GM19463 (cell line): ENCODE results near the gene TMEM154.

Experiments used
- ATAC-seq: cut with Tn5 transposase; IDR thresholded peaks from one replicate; pipeline ENCODE4 v1.9.1; 2021; ENCODE audit warnings: mild to moderate bottlenecking, moderate library complexity; ENCODE audit not compliant: unreplicated experiment

Gene TMEM154

DNA sequence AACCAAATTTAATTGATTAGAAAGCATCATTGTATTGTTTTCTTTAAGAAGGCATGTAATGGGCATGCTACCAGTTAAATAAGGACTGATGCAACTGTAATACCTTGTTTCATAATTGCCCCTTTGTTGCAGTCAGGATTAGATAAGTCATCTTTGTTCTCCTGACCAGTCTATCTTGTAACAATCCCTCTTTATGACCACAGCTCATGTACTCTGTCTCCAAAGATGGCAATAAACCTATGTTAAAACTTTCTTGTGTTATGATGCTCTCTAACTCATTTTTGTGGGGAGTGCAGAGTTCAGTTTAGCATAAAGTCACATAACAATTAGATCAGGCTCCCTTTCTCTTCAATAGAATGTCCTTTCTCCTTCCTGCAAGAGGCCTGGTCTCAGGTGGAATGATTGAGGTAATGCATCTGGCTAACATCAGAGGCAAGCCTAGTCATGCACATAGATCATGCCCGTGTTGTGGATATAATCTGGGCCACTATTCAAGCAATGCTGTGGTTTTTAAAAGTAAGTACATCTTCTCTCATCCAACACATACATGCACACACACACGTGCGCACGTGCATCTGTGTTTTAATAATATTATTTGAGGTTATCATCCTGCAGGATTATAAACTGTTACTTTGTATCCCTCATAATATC, 45.6 kb downstream of the TMEM154 start:
- no peak for ATAC-seq

DNA sequence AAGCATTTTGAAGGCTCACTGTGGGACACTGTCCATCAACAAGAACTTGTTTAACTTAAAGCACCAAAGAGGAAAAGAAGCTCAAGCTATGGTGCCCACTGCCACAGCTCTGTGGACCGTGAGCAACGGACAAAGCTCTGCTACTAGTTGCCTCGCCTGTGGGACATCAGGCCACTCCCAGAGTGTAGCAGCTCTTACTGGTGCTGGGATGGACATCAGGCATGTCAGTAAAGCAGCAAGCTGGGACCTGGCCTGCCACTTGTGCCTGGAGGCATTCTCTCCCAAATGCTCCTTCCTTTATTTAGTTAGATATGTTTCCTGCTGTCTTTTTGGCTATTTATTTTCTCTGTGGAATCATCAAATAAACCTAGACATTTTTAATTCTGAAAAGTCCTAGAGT, 46.7 kb downstream of the TMEM154 start:
- ATAC-seq = no peak

GRCh38 chr4:152630324-152630723, 49.5 kb downstream of the TMEM154 start:
- no peak for ATAC-seq

DNA sequence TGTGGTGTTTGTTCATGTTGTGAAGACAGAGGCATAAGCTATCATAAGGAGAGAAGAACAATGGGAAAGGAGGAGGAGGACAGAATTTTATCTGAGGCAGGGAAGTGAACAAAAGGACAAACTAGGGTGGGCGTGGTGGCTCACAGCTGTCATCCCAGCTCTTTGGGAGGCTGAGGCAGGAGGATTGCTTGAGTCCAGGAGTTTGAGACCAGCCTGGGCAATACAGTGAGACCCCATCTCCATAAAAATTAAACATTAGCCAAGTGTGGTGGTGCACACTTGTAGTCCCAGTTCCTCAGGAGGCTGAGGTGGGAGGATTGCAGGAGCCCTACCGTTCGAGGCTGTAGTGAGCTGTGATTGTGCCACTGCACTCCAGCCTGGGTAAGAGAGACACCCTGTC, 49.9 kb downstream of the TMEM154 start:
- no peak for ATAC-seq

GRCh38 chr4:152628128-152628527, 51.7 kb downstream of the TMEM154 start:
- no peak for ATAC-seq

DNA sequence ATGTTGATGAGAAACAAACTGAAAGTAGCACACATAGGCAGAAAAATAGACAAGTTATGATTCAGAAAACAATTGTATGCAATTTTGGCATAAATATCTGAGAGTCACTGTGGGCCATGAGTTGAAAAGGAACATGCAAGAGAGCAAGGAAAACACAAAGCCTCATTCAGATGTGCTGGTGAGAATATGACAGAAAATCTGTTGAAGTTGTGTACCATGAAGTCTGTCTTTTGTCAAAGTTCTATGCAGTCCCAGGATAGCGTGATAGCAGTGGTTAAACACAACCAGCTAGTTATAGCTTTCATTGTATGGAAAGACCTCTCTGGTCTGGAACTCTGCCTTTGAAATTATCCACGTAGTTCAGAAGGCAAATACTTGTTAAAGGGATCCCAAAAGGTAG, 53.0 kb downstream of the TMEM154 start:
- ATAC-seq = no peak

DNA sequence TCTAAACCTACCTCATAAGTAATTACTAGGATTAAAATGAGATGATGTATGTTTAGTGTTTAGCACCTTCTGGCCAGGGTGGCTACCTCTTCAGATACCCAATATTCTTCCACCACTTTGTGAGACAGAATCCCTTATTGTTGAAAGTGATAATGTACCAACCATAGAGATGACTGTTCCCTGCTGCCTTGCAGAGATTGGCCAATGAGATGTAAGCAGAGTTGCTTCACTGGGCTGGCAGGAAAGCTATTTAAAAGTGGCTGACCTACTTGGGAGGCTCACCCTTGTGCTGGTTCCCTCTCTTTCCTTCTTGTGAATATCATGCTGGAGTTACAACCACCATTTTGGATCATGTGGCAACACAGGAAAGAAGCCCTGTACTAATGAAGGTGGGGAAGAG, 58.9 kb downstream of the TMEM154 start:
- no peak for ATAC-seq

GRCh38 chr4:152620218-152620617, 59.6 kb downstream of the TMEM154 start:
- ATAC-seq = no peak

DNA sequence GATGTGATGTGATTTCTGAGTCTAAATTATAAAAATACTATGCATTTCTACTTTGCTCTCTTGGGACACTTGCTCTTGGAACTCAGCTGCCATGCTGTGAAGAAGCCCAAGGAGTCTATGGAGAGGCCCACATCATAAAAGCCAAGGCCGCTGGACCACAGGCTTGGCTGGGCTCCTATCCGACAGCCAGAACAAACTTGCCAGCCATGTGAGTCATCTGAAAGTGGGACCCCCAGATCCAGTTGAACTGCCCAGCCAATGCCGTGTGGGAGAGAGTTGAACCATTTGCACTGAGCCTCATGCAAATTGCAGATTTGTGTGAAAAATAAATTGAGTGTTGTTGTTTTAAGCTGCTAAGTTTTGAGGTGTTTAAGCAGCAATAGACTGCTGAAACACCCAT, 60.2 kb downstream of the TMEM154 start:
- no peak for ATAC-seq

DNA sequence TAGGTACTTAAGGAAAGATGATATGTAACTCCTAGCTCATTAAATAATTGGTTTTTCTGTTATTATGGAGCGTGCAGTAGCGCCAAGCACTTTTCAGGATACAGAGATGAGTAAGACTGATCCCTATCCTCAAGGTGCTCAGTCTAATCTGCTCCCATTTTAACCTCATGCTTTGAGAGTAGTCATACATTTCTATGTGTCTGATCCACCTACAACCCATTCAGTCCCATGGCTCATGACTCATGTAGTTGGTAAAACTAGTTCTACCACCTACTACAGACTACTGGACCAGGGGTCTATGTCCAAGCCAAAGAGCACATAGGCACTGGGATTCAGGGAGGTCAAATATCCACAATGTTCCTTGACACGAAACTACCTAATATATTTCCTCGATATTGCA, 60.8 kb downstream of the TMEM154 start:
- no peak for ATAC-seq

GRCh38 chr4:152616804-152617203, 63.0 kb downstream of the TMEM154 start:
- ATAC-seq = no peak

DNA sequence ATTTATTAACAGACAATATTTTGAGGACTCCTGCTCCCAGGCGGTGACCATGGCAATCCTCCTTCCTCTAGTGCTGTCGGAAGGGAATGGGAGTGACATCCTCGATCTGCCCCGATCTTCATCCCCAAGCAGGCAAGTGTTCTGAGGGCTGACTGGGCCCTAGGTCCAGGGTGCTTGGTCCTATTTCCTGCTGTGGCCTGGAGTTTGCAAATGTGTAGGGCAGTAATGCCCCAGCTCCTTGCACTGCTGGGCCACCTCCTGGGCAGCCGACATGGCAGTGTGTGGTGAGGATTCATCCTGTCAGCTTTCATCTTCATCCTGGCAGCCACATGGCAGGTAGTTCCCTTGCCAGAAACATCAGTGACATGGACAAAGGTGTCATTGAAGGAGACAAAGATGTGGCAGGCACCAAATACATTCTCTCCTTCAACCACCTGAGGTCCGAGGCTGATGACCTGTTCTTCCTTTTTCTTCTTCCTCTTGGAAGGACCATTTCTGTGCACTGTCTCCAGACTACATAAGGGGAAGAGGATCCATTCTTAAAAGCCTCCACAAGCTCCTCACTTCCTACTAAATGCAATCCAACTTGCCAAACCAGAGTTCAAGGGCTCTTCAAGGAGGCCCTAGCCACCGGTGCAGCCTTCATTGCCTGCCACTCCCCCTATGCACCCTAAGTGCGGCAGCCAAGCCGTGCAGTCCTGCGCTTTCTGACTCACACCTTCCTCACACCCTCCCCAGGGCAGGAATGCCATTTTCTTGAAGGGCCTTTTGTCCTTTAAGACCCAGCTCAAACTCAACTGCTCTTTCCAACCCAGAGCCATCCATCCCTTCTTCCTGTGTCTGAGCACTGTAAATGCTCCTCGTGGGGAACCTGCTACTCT, 65.7 kb downstream of the TMEM154 start:
- no peak for ATAC-seq

- no peak for ATAC-seq
Measured at GRCh38 chr4:152613351-152613750, 66.4 kb downstream of the TMEM154 start.

- ATAC-seq = no peak
Measured at GRCh38 chr4:152610131-152610530, 69.7 kb downstream of the TMEM154 start.

DNA sequence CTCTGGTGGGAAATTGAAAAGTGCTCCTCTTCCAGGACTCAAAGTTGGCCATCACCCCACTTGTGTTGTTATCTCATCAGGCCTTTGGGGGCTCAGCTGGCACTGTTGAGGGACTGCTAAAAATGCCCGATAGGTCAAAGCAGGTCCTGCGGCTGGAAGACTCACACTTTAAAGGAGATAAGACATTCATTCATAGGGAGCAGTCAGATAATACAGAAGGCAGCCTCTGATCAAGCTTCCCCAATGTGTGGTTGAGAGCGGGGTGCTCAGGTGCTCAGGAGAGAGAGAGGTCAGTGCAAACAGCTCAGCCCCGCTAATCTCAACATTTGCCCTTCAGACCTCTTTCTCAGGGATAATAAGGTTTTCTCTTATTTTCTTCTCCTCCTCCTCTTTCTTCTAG, 70.3 kb downstream of the TMEM154 start:
- no peak for ATAC-seq

- ATAC-seq = no peak
Measured at GRCh38 chr4:152607178-152607577, 72.6 kb downstream of the TMEM154 start.

GRCh38 chr4:152606753-152607152, 73.0 kb downstream of the TMEM154 start:
- no peak for ATAC-seq

DNA sequence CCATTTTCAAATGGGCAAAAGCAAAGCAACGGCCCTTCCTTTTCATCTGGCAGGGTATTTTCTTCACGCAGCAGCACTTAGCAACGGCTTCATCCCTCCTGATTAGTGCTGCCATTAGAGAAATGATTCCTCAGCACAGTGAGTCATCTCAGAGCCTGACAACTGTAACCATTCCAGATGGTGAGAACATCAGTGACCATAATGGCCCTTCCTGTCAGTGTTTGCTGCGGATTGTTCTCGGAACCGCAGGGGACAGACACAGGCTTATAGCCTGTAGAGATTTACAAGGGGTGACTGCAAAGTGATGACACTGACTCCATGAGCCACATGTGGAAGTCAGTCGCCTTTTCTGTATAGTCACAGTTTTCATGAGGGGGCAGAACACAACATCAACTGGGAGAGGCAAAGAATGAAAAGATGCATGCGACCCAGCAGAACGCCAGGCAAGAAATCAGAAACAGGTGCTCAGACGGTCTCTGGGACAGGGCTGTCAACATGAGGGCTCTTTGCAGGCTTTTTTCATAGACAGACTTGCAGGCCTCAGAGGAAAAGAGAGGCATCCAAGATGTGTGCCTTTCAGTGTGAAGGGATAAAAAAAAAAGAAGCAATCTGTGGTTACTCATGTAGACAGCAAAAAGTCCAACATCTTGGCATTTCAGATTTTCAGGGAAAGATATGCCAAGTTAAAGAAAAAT, 74.0 kb downstream of the TMEM154 start:
- ATAC-seq = no peak

GRCh38 chr4:152605031-152605430, 74.8 kb downstream of the TMEM154 start:
- ATAC-seq = no peak

DNA sequence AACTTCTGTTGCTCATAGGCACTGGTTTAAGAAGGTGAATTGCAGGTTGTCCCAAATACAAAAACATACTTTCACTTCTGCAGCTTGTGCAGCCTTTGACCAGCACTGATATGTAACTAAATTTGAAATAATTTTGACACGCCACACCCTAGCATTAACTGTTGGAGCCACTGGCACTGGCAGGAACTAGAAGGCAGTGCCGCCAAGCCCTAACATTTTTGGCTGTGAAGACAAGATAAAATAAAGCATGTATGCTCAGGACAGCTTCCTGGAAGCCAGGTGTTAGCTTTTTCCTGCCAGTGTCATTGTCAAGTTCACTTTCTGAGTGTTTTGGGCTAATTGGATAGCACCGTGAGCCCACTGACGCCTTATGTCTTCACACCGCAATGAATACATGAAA, 78.6 kb downstream of the TMEM154 start:
- no peak for ATAC-seq

DNA sequence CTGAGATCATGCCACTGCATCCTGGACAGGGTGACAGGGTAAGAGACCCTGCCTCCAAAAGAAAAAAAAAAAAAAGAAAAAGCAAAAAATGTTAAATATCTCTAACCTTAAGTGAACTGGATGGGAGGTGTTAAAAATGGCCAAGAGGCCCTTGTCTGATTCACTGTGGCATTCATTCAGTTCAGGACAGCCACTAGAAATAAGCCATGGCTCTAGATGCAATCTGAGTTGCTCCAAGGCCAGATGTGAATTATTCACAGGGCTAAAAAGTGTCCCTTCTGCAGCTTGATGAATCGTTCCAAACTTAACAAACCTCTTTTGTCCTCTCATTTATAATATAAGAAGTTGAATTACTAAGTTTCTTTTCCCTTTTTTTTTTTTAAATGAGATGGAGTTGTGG, 80.2 kb downstream of the TMEM154 start:
- no peak for ATAC-seq

- ATAC-seq = no peak
Measured at GRCh38 chr4:152599095-152599494, 80.7 kb downstream of the TMEM154 start.
